ENCODE results near the gene CEACAM4.
"Not testable (repeated sequence)": the region's sequence is repeated elsewhere in the genome, so short reads cannot be mapped to it uniquely, and the experiment has no call there.

Gene CEACAM4

DNA sequence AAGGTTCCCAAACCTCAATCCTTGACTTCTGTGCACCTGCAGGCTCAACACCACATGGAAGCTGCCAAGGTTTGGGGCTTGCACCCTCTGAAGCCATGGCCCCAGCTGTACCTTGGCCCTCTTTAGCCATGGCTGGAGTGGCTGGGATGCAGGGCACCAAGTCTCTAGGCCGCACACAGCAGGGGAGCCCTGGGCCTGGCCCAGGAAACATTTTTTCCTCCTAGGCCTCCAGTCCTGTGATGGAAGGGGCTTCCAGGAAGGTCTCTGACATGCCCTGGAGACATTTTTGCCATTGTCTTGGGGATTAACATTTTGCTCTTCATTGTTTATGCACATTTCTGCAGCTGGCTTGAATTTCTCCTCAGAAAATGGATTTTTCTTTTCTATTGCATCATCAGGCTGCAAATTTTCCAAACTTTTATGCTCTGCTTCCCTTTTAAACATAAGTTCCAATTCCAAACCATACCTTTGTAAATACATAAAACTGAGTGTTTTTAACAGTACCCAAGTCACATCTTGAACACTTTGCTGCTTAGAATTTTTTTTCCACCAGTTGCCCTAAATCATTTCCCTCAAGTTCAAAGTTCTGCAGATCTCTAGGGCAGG lies 44.2 kb downstream of the CEACAM4 start:
- DNase-seq, result not testable (repeated sequence)

DNA sequence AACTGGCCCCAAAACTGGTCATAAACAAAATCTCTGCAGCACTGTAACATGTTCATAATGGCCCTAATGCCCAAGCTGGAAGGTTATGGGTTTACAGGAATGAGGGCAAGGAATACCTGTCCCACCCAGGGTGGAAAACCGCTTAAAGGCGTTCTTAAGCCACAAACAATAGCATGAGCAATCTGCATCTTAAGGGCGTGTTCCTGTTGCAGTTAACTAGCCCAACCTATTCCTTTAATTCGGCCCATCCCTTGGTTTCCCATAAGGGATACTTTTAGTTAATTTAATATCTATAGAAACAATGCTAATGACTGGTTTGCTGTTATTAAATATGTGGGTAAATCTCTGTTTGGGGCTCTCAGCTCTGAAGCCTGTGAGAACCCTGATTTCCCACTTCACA lies 45.8 kb downstream of the CEACAM4 start:
- DNase-seq, result not testable (repeated sequence)

DNA sequence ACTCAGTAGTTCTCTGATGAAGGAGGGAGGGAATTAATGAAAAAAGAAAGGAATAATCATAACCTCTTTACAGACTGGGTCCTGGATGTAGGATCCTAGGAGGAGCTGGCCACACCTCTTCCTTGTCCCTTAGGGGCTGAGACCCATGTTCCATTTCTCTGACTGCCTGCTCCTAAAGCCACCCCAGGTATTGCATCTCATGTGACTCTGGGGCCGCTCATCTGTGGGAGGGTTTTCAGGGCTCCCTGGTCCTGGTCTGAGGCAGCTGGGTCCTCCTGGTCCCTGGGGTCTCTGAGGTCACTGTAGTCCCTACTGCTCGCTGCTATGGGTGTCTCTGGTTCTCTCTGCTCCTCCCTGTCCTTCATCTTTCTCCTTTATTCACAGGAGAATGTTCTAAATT lies 48.0 kb downstream of the CEACAM4 start:
- DNase-seq, result no peak

DNA sequence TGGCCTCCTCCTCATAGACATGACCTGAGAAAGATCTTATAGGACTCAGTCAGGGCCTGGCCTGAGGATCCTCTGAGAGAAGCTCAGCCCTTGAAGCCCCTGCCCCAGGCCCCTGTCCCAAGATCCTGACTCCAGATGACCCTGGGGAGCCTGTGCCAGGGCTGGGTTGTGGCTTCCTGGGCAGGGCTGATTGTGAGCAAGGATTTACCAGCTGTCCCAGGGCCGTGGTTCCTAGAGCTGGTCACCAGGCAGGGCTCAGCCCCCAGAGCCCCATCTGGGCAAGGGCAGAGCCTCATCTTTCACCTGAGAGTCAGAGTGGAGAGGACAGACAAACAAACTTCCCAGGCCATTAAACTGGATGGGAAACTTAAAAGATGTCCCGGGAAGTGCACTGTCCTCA lies 49.0 kb downstream of the CEACAM4 start:
- DNase-seq, result no peak

DNA sequence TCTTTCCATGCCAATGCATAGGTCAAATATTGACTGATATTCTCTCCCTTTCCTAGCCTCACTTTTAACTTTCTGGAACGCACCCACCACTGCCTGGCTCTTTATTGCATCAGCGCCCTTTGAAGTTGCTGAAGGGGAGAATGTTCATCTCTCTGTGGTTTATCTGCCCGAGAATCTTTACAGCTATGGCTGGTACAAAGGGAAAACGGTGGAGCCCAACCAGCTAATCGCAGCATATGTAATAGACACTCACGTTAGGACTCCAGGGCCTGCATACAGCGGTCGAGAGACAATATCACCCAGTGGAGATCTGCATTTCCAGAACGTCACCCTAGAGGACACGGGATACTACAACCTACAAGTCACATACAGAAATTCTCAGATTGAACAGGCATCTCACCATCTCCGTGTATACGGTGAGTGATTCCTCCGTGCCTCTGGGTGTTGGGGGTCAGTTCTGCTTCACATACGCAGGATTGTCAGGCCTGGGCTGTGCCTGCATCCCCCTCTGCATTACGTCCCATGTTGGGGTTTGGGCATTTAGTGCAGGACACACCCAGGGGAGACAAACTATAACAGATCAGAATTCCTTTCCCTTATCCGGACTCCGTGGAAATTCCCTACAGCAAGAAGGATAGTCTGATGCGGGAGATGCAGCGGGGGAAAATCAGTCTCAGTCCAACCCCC lies 49.6 kb downstream of the CEACAM4 start:
- no peak for DNase-seq

DNA sequence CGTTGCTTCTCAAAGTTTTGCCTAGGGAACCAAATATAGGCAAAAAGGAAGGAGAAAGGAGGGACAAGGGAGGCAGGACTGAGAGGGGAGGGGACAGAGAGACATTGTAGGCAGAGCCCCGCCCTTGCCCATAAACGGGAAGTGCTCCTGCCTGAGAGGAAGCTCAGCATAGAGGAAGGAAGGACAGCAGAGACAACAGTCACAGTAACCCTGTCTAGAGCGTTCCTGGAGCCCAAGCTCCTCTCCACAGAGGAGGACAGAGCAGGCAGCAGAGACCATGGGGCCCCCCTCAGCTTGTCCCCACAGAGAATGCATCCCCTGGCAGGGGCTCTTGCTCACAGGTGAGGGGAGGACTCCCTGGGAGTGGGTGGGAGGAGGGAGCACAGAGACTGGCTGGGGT lies 50.9 kb downstream of the CEACAM4 start, which contains the start of gene CEACAM21:
Gene CEACAM21 (plus strand): TSS at position 169 of the 400 bp plus-strand sequence. CDS start 109 bp downstream, at position 278.
- peak; percentile 61 for DNase-seq

GRCh38 chr19:41570639-41571112 lies 56.2 kb downstream of the CEACAM4 start:
- peak; percentile 87 for DNase-seq

DNA sequence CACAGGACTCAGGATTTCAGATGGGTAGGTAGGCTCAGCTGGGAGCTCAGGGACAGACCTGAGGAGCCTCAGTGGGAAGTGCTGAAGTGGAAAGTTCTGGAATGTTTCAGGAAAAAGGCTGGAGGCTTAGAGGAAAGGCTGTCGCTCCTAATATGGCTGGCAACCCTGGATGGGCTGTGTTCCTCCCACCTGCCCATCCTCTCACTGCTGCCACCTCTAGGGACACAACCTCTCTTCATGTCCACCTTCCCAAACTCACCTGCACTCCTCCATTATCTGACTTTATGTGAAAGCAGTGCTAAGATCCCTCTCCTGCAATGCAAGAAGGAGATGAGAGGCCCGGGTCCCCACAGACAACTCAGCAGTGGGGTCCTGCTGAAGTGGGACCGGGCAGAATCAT lies 56.7 kb downstream of the CEACAM4 start:
- DNase-seq, result no peak

- no peak for DNase-seq
Measured at GRCh38 chr19:41569481-41570150, 57.3 kb downstream of the CEACAM4 start.

Measured in CD4-positive, alpha-beta T cell treated with Interleukin-17A for 1 hour (primary cell).